IPS-NIHi11 (cell line): ENCODE data around the gene MGAT4C.

Experiments used
- DNase-seq: peaks from one replicate; pipeline ENCODE4 v3.0.0; 2012; ENCODE audit warnings: mixed read lengths, low spot score

MGAT4C gene

GRCh38 chr12:85975716-85976115 is 280.5 kb downstream of the MGAT4C start:
- no peak for DNase-seq

GRCh38 chr12:85971800-85972199 is 284.4 kb downstream of the MGAT4C start:
- no peak for DNase-seq

- DNase-seq: no peak
Observed at GRCh38 chr12:85968606-85969005, 287.6 kb downstream of the MGAT4C start.

- no peak for DNase-seq
Observed at GRCh38 chr12:85963326-85963725, 292.9 kb downstream of the MGAT4C start.

- no peak for DNase-seq
Observed at GRCh38 chr12:85956081-85956480, 300.1 kb downstream of the MGAT4C start.

- no peak for DNase-seq
Observed at GRCh38 chr12:85955127-85955526, 301.1 kb downstream of the MGAT4C start.

- peak; percentile 17 for DNase-seq
Observed at GRCh38 chr12:85951823-85952222, 304.4 kb downstream of the MGAT4C start.

- peak; percentile 36 for DNase-seq
Observed at GRCh38 chr12:85949253-85949652, 306.9 kb downstream of the MGAT4C start.

- no peak for DNase-seq
Observed at GRCh38 chr12:85948340-85948739, 307.9 kb downstream of the MGAT4C start.

GRCh38 chr12:85947286-85947685 is 308.9 kb downstream of the MGAT4C start:
- no peak for DNase-seq

- DNase-seq: no peak
Observed at GRCh38 chr12:85946375-85946774, 309.8 kb downstream of the MGAT4C start.

- DNase-seq: no peak
Observed at GRCh38 chr12:85927166-85927565, 329.0 kb downstream of the MGAT4C start.

GRCh38 chr12:85923767-85924331 is 332.3 kb downstream of the MGAT4C start:
- no peak for DNase-seq

- DNase-seq: peak; percentile 23
Observed at GRCh38 chr12:85920324-85920947, 335.8 kb downstream of the MGAT4C start.
